AG04449 (cell line): ENCODE results near the gene IGFBP3.

Source experiments
- CTCF ChIA-PET: fragments of 350-600 bp; formaldehyde crosslinking; extraction: SDS; loops from one replicate; lab custom pipeline; 2021; ENCODE audit warnings: antibody characterized with exemption; lab: Yijun Ruan, JAX
- POLR2A ChIA-PET: fragments of 400-600, 350-600 bp; formaldehyde crosslinking; extraction: SDS; loops from one replicate; lab custom pipeline; 2020; ENCODE audit warnings: antibody characterized with exemption, inconsistent platforms; lab: Yijun Ruan, JAX
- DNase-seq: peaks from one replicate; pipeline ENCODE4 v3.0.0-alpha.2; 2010; ENCODE audit warnings: low read depth, low spot score
- H3K4me3 ChIP-seq: 2 replicates; pipeline ENCODE4 v1.5.1; 2011; ENCODE audit warnings: low read depth, mild to moderate bottlenecking, control low read depth, low read length
- TF ChIP-seq, protein P1 (sequence below): IDR thresholded peaks from one replicate; pipeline ENCODE4 v1.5.1; 2011; ENCODE audit warnings: mild to moderate bottlenecking, moderate library complexity, low read length, control low read depth, inconsistent platforms; ENCODE audit not compliant: insufficient read depth; ENCODE audit errors: missing control alignments

The IGFBP3 gene

DNA sequence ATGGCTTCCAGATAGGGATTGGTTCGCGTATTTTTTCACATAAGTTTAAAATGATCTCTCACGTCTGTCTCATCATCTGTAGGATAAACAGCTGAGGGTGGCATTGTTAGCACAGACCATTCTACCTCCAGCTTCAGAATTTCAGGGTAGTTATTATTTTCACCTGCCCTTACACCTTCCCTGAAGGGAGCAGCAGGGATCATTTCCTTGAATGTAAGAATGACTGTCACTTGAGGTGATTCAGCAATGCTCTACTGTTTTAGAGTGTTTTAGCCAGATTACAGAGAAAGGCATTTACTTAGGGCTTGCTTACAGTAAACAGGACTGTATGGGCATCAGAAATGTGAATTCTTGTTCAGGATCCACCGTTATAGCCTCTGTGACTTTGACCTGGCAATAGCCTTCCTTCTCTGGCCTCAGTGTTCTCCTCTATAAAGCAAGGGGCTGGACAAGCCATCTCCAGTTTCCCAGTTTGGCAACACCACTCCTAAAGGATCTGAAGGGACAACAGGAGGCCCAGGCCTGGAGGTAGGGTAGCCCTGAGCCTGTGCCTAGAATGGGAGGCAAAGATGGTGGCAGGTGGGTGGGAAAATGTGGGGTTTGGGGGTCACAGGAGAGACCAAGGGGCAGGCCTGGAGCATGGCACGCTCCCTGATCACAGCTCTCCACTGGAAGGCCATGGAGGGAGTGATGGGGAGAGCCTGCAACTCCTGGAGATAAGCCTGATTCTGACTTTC, 34.0 kb downstream of the IGFBP3 start:
- no peak for DNase-seq
- ChIA-PET CTCF (interaction anchor here (0.6 kb wide), 1 partner anchor 504 kb away, joined by 3 read pairs; no protein-coding TSS in a partner anchor), POLR2A (no interaction called here)
- TF ChIP-seq, protein P1, sequence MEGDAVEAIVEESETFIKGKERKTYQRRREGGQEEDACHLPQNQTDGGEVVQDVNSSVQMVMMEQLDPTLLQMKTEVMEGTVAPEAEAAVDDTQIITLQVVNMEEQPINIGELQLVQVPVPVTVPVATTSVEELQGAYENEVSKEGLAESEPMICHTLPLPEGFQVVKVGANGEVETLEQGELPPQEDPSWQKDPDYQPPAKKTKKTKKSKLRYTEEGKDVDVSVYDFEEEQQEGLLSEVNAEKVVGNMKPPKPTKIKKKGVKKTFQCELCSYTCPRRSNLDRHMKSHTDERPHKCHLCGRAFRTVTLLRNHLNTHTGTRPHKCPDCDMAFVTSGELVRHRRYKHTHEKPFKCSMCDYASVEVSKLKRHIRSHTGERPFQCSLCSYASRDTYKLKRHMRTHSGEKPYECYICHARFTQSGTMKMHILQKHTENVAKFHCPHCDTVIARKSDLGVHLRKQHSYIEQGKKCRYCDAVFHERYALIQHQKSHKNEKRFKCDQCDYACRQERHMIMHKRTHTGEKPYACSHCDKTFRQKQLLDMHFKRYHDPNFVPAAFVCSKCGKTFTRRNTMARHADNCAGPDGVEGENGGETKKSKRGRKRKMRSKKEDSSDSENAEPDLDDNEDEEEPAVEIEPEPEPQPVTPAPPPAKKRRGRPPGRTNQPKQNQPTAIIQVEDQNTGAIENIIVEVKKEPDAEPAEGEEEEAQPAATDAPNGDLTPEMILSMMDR = no peak
- no peak overlapping the region for H3K4me3 ChIP-seq

DNA sequence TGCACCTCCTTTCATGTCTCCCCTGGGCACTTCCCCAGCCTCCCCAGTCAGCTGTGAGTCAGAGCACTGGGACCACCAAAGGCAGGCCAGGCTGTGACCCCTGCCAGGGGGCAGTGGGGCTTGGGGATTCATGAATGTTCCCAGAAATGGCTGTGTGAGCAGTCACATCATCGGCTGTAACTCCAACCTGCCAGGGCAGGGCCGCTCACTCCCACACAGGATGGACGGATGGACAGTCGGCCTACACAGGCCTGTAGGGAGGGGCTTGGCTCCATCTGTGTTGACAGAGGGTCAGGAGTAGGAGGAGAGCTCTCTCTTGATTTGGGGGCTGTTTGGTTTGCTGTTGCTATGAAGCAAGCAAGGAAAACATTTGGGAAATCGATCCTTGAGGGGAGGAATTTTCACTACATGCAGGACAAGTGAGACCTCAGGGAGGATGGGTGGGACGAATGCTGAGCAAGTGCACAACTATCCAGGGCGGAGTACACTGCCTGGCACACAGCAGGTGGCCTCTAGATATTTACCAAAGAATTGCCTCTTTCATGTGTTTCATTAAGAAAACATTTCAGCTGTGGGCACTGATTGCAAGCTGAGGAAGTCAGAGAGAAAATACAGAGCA, 35.7 kb downstream of the IGFBP3 start:
- no peak for DNase-seq
- H3K4me3 ChIP-seq = no peak overlapping the region
- TF ChIP-seq, protein P1 = no peak
- CTCF ChIA-PET = interaction anchor here (1.0 kb wide), 1 partner anchor 33 kb away, joined by 3 read pairs; no protein-coding TSS in a partner anchor
- POLR2A ChIA-PET = no interaction called here

DNA sequence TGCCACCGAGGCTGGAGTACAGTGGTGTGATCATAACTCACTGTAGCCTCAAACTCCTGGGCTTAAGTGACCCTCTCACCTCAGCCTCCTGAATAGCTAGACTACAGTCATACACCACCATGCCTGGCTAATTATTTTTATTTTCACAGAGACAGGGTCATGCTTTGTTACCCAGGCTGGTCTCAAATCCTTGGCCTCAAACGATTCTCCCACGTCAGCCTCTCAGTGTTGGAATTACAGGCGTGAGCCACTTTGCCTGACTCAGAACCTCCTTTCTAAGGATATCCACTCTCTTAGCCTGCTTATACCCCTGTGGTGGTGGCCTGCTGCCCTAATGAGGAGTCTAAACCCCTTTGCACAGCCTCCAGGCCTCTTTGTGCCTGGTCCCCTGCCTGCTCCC, 36.9 kb downstream of the IGFBP3 start:
- no peak for DNase-seq
- ChIA-PET POLR2A (no interaction called here), CTCF (no interaction called here)
- no peak overlapping the region for H3K4me3 ChIP-seq
- TF ChIP-seq, protein P1 = no peak

DNA sequence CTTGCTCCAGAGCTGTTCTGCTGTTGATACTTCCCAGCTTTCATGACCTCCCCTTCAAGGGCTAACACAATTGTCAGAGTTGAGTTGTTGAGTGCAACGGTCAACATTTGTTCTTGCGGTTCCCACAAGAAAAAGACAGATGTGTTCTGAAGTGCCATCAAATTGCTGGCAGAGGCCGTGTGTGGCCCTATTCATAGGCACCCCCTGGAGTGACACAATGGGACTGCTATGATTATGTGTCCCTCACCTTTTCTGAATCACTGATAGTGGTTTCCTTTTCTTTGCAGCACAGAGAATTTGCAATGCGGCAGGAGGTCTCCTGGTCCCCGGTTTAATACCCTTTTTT, 38.6 kb downstream of the IGFBP3 start:
- POLR2A ChIA-PET = no interaction called here
- H3K4me3 ChIP-seq = no peak overlapping the region
- TF ChIP-seq, protein P1 = no peak
- DNase-seq = no peak
- CTCF ChIA-PET = interaction anchor here (0.8 to 1.1 kb wide), 2 partner anchors 8 to 9 kb away, joined by 3 to 5 read pairs; no protein-coding TSS in a partner anchor

DNA sequence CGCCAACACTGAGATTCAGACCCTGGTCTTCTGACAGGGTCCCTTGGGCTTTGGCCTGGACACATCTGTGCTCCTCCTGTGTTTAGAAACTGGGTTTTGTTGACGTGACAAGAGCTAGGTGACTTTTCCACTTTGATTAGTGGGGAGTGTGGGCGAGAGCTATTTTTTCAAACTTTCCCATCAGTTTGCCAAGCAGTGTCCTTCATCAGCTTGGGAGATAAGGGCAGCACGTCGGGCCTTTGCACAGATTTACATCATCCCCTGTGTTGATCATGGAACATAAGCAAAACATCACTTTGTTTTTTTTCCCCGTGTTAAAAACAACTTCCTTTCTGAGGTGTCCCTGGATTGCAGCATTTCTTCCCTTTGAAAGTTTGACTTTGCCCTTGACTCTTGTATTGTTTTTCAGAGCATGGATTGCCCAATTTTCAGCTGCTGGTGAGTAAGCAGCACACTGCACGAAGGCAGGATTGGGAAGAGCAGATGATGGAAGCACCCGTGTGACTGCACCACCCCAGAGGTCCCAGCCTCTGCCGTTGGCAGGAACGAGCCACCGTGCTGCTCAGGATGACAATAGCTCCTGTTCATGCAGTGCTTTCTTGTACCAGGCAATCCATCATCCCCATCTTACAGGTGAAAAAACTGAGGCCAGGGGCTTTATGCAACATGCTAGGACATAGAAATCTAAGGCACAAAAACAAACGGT, 39.2 kb downstream of the IGFBP3 start:
- ChIA-PET POLR2A (no interaction called here), CTCF (interaction anchor here (0.8 to 1.1 kb wide), 2 partner anchors 9 to 11 kb away, joined by 3 to 5 read pairs; no protein-coding TSS in a partner anchor)
- TF ChIP-seq, protein P1 = no peak
- H3K4me3 ChIP-seq = no peak overlapping the region
- DNase-seq = no peak
